ENCODE measurements around the gene OR2A42.
"Not testable (repeated sequence)": the region's sequence is repeated elsewhere in the genome, so short reads cannot be mapped to it uniquely, and the experiment has no call there.

Gene OR2A42

DNA sequence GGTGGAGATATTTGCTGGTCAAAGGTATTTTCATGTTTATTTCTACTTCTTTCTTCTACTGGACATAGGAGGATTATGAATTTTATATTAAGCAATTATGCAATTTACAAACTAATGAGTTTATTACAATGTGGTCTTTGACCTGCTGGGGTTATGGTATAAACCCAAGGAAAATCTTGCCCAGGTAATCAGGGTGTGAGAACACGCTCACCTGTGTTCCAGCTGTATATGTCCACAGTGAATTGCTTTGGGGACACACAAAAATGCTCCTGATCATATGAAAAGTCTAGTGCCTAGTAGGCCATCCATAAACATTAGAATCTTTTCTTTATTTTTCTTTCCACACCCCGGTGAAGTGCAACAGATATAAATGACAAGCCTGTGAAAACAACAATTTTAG, at the start of gene OR2A42:
TSS of gene OR2A42 (minus strand) at position 241 of the 400 bp plus-strand sequence. CDS start 6,762 bp downstream, outside the sequence.
- not testable (repeated sequence) for H3K9ac ChIP-seq (ENCODE audit: low read depth in 1 of 2, low read length in 2 of 2); H3K36me3 ChIP-seq (ENCODE audit: control insufficient read depth in 1 of 2, insufficient read depth in 2 of 2, low read length in 2 of 2); H3K27ac ChIP-seq (ENCODE audit: low read depth, low read length); H3K4me1 ChIP-seq (ENCODE audit: control insufficient read depth in 1 of 2, insufficient read depth in 2 of 2, low read length in 2 of 2); H3K9me3 ChIP-seq (ENCODE audit: control insufficient read depth in 1 of 2, low read length in 2 of 2); H3K4me3 ChIP-seq (ENCODE audit: low read depth in 1 of 2, low read length in 2 of 2); H3K27me3 ChIP-seq (ENCODE audit: control insufficient read depth in 1 of 2, insufficient read depth in 2 of 2, low read length in 2 of 2)

GRCh38 chr7:144287171-144287784, 47.9 kb upstream of the OR2A42 start:
- not testable (repeated sequence) for H3K27ac ChIP-seq (ENCODE audit: low read depth, low read length); H3K36me3 ChIP-seq (ENCODE audit: control insufficient read depth in 1 of 2, insufficient read depth in 2 of 2, low read length in 2 of 2); H3K9ac ChIP-seq (ENCODE audit: low read depth in 1 of 2, low read length in 2 of 2); H3K4me3 ChIP-seq (ENCODE audit: low read depth in 1 of 2, low read length in 2 of 2); H3K9me3 ChIP-seq (ENCODE audit: control insufficient read depth in 1 of 2, low read length in 2 of 2); H3K27me3 ChIP-seq (ENCODE audit: control insufficient read depth in 1 of 2, insufficient read depth in 2 of 2, low read length in 2 of 2); H3K4me1 ChIP-seq (ENCODE audit: control insufficient read depth in 1 of 2, insufficient read depth in 2 of 2, low read length in 2 of 2)

- H3K4me3 ChIP-seq (ENCODE audit: low read depth in 1 of 2, low read length in 2 of 2); H3K27me3 ChIP-seq (ENCODE audit: control insufficient read depth in 1 of 2, insufficient read depth in 2 of 2, low read length in 2 of 2); H3K4me1 ChIP-seq (ENCODE audit: control insufficient read depth in 1 of 2, insufficient read depth in 2 of 2, low read length in 2 of 2); H3K27ac ChIP-seq (ENCODE audit: low read depth, low read length); H3K36me3 ChIP-seq (ENCODE audit: control insufficient read depth in 1 of 2, insufficient read depth in 2 of 2, low read length in 2 of 2); H3K9me3 ChIP-seq (ENCODE audit: control insufficient read depth in 1 of 2, low read length in 2 of 2); H3K9ac ChIP-seq (ENCODE audit: low read depth in 1 of 2, low read length in 2 of 2): not testable (repeated sequence)
Observed at GRCh38 chr7:144283716-144284115, 44.3 kb upstream of the OR2A42 start.

- H3K9ac ChIP-seq (ENCODE audit: low read depth in 1 of 2, low read length in 2 of 2); H3K27ac ChIP-seq (ENCODE audit: low read depth, low read length); H3K4me3 ChIP-seq (ENCODE audit: low read depth in 1 of 2, low read length in 2 of 2); H3K36me3 ChIP-seq (ENCODE audit: control insufficient read depth in 1 of 2, insufficient read depth in 2 of 2, low read length in 2 of 2); H3K4me1 ChIP-seq (ENCODE audit: control insufficient read depth in 1 of 2, insufficient read depth in 2 of 2, low read length in 2 of 2); H3K9me3 ChIP-seq (ENCODE audit: control insufficient read depth in 1 of 2, low read length in 2 of 2); H3K27me3 ChIP-seq (ENCODE audit: control insufficient read depth in 1 of 2, insufficient read depth in 2 of 2, low read length in 2 of 2): not testable (repeated sequence)
Observed at GRCh38 chr7:144282490-144282889, 43.1 kb upstream of the OR2A42 start.

- not testable (repeated sequence) for H3K27me3 ChIP-seq (ENCODE audit: control insufficient read depth in 1 of 2, insufficient read depth in 2 of 2, low read length in 2 of 2); H3K36me3 ChIP-seq (ENCODE audit: control insufficient read depth in 1 of 2, insufficient read depth in 2 of 2, low read length in 2 of 2); H3K4me1 ChIP-seq (ENCODE audit: control insufficient read depth in 1 of 2, insufficient read depth in 2 of 2, low read length in 2 of 2); H3K9ac ChIP-seq (ENCODE audit: low read depth in 1 of 2, low read length in 2 of 2); H3K4me3 ChIP-seq (ENCODE audit: low read depth in 1 of 2, low read length in 2 of 2); H3K9me3 ChIP-seq (ENCODE audit: control insufficient read depth in 1 of 2, low read length in 2 of 2); H3K27ac ChIP-seq (ENCODE audit: low read depth, low read length)
Observed at GRCh38 chr7:144281981-144282380, 42.6 kb upstream of the OR2A42 start.

- H3K27ac ChIP-seq (ENCODE audit: low read depth, low read length); H3K9me3 ChIP-seq (ENCODE audit: control insufficient read depth in 1 of 2, low read length in 2 of 2); H3K36me3 ChIP-seq (ENCODE audit: control insufficient read depth in 1 of 2, insufficient read depth in 2 of 2, low read length in 2 of 2); H3K4me1 ChIP-seq (ENCODE audit: control insufficient read depth in 1 of 2, insufficient read depth in 2 of 2, low read length in 2 of 2); H3K27me3 ChIP-seq (ENCODE audit: control insufficient read depth in 1 of 2, insufficient read depth in 2 of 2, low read length in 2 of 2); H3K4me3 ChIP-seq (ENCODE audit: low read depth in 1 of 2, low read length in 2 of 2); H3K9ac ChIP-seq (ENCODE audit: low read depth in 1 of 2, low read length in 2 of 2): not testable (repeated sequence)
Observed at GRCh38 chr7:144280010-144280409, 40.6 kb upstream of the OR2A42 start.

DNA sequence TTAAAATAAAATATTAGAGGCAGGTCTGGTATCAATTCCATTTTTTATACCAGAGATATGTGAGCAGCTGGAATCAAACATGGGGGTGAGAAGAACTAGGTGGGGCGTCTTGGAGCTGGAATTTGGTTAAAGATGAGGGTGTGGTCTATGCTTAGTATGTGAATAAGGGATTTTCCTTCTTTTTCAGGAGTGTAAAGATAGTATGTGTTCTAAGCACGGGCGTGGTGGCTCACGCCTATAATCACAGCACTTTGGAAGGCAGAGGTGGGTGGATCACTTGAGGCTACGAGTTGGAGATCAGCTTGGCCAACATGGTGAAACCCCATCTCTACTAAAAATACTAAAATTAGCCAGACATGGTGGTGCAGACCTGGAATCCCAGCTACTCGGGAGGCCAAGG, 35.9 kb upstream of the OR2A42 start:
- not testable (repeated sequence) for H3K36me3 ChIP-seq (ENCODE audit: control insufficient read depth in 1 of 2, insufficient read depth in 2 of 2, low read length in 2 of 2); H3K27me3 ChIP-seq (ENCODE audit: control insufficient read depth in 1 of 2, insufficient read depth in 2 of 2, low read length in 2 of 2); H3K4me1 ChIP-seq (ENCODE audit: control insufficient read depth in 1 of 2, insufficient read depth in 2 of 2, low read length in 2 of 2); H3K9ac ChIP-seq (ENCODE audit: low read depth in 1 of 2, low read length in 2 of 2); H3K27ac ChIP-seq (ENCODE audit: low read depth, low read length); H3K9me3 ChIP-seq (ENCODE audit: control insufficient read depth in 1 of 2, low read length in 2 of 2); H3K4me3 ChIP-seq (ENCODE audit: low read depth in 1 of 2, low read length in 2 of 2)

DNA sequence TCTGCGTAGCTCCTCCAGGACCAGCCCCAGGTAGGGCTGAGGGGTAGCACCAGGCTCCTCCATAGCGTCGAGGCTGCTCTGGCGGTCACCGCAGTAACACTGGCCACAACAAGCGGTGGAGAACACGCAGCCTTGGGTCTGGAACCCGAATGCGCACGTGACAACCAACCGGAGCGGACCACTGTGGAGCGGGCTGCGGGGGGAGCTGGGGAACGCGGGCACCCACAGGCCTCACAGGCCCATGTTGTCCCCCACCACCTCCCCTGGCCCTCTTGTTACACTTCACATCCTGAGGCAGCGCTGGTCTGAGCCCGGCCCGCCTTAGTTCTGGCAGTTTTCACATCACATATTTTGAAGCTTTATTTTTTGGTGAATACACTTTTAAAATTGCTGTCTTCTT, 29.8 kb upstream of the OR2A42 start, which contains the start of gene CTAGE8:
TSS of gene CTAGE8 (minus strand) at position 101 of the 400 bp plus-strand sequence. CDS start at position 63, 38 bp downstream.
- H3K36me3 ChIP-seq (ENCODE audit: control insufficient read depth in 1 of 2, insufficient read depth in 2 of 2, low read length in 2 of 2); H3K9me3 ChIP-seq (ENCODE audit: control insufficient read depth in 1 of 2, low read length in 2 of 2); H3K27ac ChIP-seq (ENCODE audit: low read depth, low read length); H3K27me3 ChIP-seq (ENCODE audit: control insufficient read depth in 1 of 2, insufficient read depth in 2 of 2, low read length in 2 of 2); H3K4me3 ChIP-seq (ENCODE audit: low read depth in 1 of 2, low read length in 2 of 2); H3K9ac ChIP-seq (ENCODE audit: low read depth in 1 of 2, low read length in 2 of 2); H3K4me1 ChIP-seq (ENCODE audit: control insufficient read depth in 1 of 2, insufficient read depth in 2 of 2, low read length in 2 of 2): not testable (repeated sequence)

DNA sequence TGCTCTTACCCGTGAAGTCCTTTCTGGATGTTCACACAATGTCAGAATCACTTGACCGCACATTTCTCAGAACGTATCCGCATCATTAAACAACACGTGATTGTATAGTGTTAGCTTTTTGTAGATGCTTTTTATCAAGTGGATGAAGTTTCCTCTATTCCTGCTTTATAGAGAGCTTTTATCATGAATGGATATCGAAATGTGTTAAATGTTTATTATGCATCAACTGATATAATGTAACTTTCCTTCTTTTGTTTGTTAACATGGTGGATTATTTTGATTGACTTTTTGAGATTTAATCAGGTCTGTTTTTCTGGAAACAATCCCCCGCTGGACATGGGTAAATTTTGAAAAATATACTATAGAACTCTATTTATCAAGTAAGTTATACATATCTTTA, 25.3 kb upstream of the OR2A42 start, which contains the start of gene OR2A7:
TSS of gene OR2A7 (minus strand) at position 101 of the 400 bp plus-strand sequence. CDS start 5,164 bp downstream, outside the sequence.
- H3K36me3 ChIP-seq (ENCODE audit: control insufficient read depth in 1 of 2, insufficient read depth in 2 of 2, low read length in 2 of 2); H3K9me3 ChIP-seq (ENCODE audit: control insufficient read depth in 1 of 2, low read length in 2 of 2); H3K27me3 ChIP-seq (ENCODE audit: control insufficient read depth in 1 of 2, insufficient read depth in 2 of 2, low read length in 2 of 2); H3K27ac ChIP-seq (ENCODE audit: low read depth, low read length); H3K4me3 ChIP-seq (ENCODE audit: low read depth in 1 of 2, low read length in 2 of 2); H3K9ac ChIP-seq (ENCODE audit: low read depth in 1 of 2, low read length in 2 of 2); H3K4me1 ChIP-seq (ENCODE audit: control insufficient read depth in 1 of 2, insufficient read depth in 2 of 2, low read length in 2 of 2): not testable (repeated sequence)

GRCh38 chr7:144262128-144262527, 22.7 kb upstream of the OR2A42 start:
- not testable (repeated sequence) for H3K9ac ChIP-seq (ENCODE audit: low read depth in 1 of 2, low read length in 2 of 2); H3K27me3 ChIP-seq (ENCODE audit: control insufficient read depth in 1 of 2, insufficient read depth in 2 of 2, low read length in 2 of 2); H3K4me3 ChIP-seq (ENCODE audit: low read depth in 1 of 2, low read length in 2 of 2); H3K9me3 ChIP-seq (ENCODE audit: control insufficient read depth in 1 of 2, low read length in 2 of 2); H3K36me3 ChIP-seq (ENCODE audit: control insufficient read depth in 1 of 2, insufficient read depth in 2 of 2, low read length in 2 of 2); H3K4me1 ChIP-seq (ENCODE audit: control insufficient read depth in 1 of 2, insufficient read depth in 2 of 2, low read length in 2 of 2); H3K27ac ChIP-seq (ENCODE audit: low read depth, low read length)

GRCh38 chr7:144259067-144259466, 19.7 kb upstream of the OR2A42 start:
- not testable (repeated sequence) for H3K36me3 ChIP-seq (ENCODE audit: control insufficient read depth in 1 of 2, insufficient read depth in 2 of 2, low read length in 2 of 2); H3K27ac ChIP-seq (ENCODE audit: low read depth, low read length); H3K4me1 ChIP-seq (ENCODE audit: control insufficient read depth in 1 of 2, insufficient read depth in 2 of 2, low read length in 2 of 2); H3K9me3 ChIP-seq (ENCODE audit: control insufficient read depth in 1 of 2, low read length in 2 of 2); H3K4me3 ChIP-seq (ENCODE audit: low read depth in 1 of 2, low read length in 2 of 2); H3K9ac ChIP-seq (ENCODE audit: low read depth in 1 of 2, low read length in 2 of 2); H3K27me3 ChIP-seq (ENCODE audit: control insufficient read depth in 1 of 2, insufficient read depth in 2 of 2, low read length in 2 of 2)

Measured in duodenal mucosa (tissue), 2 donors.